Measurements from ENCODE around the gene RASSF9. TPM values are rescaled to one million over a fixed set of nuclear protein-coding genes. Genes with fewer than 3 reads are reported as not detected.
A peak's percentile ranks its signal among the peaks of the same experiment; 100 is the strongest.

RASSF9 gene
- total RNA-seq, 1 experiment from 2014 or later, result 0.11 TPM

GRCh38 chr12:85781766-85782165, 54.4 kb downstream of the RASSF9 start:
- in situ Hi-C loops (cut with HindIII; ENCODE audit: low pct_unique_long_range_greater_than_20kb, low sequenced_read_pairs), result no loop called here
- DNase-seq (ENCODE audit: low read depth, low spot score), result peak; percentile 57

GRCh38 chr12:85779768-85780167, 56.4 kb downstream of the RASSF9 start:
- no peak for DNase-seq (ENCODE audit: low read depth, low spot score)
- in situ Hi-C loops (cut with HindIII; ENCODE audit: low pct_unique_long_range_greater_than_20kb, low sequenced_read_pairs), result no loop called here

- in situ Hi-C loops (cut with HindIII; ENCODE audit: low pct_unique_long_range_greater_than_20kb, low sequenced_read_pairs), result no loop called here
- no peak for DNase-seq (ENCODE audit: low read depth, low spot score)
Observed at GRCh38 chr12:85775091-85775490, 61.1 kb downstream of the RASSF9 start.

- in situ Hi-C loops (cut with HindIII; ENCODE audit: low pct_unique_long_range_greater_than_20kb, low sequenced_read_pairs), result no loop called here
- DNase-seq (ENCODE audit: low read depth, low spot score), result peak; percentile 71
Observed at GRCh38 chr12:85765453-85765869, 70.7 kb downstream of the RASSF9 start.

GRCh38 chr12:85759623-85760022, 76.6 kb downstream of the RASSF9 start:
- DNase-seq (ENCODE audit: low read depth, low spot score), result no peak
- in situ Hi-C loops (cut with HindIII; ENCODE audit: low pct_unique_long_range_greater_than_20kb, low sequenced_read_pairs), result no loop called here

- in situ Hi-C loops (cut with HindIII; ENCODE audit: low pct_unique_long_range_greater_than_20kb, low sequenced_read_pairs), result no loop called here
- no peak for DNase-seq (ENCODE audit: low read depth, low spot score)
Observed at GRCh38 chr12:85759091-85759490, 77.1 kb downstream of the RASSF9 start.

- DNase-seq (ENCODE audit: low read depth, low spot score), result no peak
- in situ Hi-C loops (cut with HindIII; ENCODE audit: low pct_unique_long_range_greater_than_20kb, low sequenced_read_pairs), result no loop called here
Observed at GRCh38 chr12:85755760-85756159, 80.4 kb downstream of the RASSF9 start.

Other genes with a start within 250 kb of the RASSF9 start
- gene NTS, start 37.9 kb upstream of the RASSF9 start, total RNA-seq (2014; rRNA removed; shearing (Covaris generic)), result 80.3 and 91.2 TPM in 2 replicates

All from SK-MEL-5 (cell line).